T-helper 22 cell (primary cell): ENCODE measurements around the gene GRID2.

ENCODE experiments used
- DNase-seq: peaks from one replicate; pipeline ENCODE4 v3.0.0-alpha.2; 2020; ENCODE audit warnings: low read depth

GRID2 gene

DNA sequence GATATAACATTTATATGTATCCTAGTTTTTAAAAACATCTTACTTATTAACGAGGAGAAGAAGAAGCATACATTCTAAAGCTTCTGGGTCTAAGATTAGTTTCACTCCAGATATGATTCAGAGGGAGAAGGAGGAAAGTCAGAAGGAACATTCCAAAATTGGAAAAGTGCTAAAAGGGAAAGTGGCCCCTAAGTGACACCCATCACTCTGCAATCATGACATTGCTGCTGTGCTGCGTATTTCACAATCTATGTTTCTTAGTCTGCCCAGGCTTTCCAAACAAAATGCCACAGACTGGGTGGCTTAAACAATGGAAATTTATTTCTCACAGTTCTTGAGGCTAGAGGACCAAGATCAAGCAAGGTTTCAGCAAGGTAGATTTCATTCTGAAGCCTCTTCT lies 1452.3 kb downstream of the GRID2 start:
- no peak for DNase-seq

DNA sequence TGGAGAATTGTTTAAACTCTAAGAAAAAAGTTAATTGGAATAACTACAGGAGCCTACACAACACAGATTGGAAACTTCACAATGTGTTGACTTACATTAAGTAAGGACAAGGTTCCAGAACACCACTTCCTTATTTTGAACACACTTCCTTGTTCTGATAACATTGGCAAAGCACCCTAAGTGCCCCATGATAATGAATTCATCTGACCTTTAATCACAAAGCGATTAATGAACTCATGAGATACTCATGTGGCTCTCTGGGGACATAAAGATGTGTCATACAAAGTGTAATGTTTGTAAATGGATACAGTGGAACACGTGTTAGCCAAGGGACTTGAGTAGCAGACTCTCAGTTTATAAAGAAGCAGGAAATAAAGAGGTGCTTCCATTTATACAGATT lies 1455.7 kb downstream of the GRID2 start:
- no peak for DNase-seq

DNA sequence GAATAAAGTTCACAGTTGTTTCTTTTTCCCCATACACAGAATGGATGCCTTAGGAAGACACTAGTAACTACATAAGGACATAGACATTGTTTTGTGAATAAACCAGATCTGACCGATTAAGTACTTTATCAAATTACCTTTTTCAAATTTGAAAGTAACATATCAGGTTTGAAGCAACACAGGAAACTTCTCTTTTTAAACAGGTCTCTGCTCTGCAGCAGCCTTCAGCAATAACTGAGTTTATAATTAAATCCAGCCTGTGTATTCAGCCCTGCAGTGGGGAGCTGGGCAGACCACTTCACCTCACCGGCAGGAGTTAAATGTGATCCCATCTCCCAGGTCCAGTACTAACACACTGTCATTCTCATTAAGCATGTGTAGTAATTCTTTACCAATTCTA lies 1456.5 kb downstream of the GRID2 start:
- no peak for DNase-seq

DNA sequence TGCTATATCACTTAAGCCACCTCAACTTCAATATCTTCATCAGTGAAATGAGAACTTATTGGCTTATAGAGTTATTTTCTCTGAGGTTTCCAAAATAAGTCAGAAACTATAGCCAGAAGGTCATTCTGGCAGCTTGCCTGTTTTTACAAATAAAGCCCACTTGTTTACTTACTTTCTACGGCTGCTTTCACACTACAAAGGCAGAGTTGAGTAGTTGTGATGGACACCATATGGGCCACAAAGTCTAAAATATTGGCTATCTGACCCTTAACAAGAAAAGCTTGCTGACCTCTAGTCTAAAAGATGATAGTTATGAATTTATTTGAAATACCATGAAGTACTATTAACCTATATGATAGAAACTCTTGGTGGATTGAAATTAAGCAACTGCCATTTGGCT lies 1457.5 kb downstream of the GRID2 start:
- DNase-seq = no peak

DNA sequence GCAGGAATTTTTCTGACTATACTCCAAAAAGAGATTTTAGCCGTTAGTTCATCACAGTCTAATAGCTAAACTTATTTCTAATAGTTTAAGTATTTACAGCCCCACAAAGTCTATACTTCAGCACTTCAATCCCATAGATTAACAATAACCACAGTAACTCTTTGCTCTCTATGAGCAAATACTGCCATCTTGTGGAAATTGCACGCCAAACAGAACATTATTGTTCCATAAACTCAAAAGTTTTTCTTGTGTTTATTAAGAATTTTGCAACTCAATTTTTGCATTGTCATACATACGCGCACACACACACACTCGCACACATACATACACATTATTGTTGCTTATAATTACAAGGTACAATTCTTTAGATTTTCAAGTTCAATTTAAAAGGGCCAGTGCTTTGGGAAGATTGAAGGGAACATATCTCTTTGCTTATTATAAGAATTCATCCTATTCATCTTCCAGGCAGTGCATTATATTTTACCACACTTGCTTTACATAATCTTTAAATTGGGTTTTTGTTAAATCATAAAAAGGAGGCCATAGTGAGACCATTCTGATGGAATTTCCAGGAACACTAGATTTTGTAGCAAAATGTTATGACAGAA lies 1461.0 kb downstream of the GRID2 start:
- no peak for DNase-seq

DNA sequence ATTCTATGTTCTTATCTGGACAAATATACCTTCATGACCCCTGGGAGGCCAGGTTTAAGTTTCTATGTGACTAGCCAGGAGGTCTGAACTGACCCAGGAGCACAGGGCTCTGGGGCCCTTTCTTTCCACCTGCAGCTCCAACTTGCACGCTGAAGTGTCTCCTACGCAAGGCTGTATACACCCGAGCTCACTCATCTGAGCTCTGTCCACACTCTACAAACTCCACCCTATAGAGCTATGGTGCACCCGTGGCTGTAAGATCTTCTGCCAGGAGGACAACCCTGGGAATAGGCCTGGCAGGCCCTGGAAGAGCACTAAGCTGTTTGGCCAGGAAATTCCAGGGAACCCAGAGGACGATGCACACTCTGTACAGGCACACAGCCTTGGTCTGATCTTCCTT lies 1464.2 kb downstream of the GRID2 start:
- no peak for DNase-seq

DNA sequence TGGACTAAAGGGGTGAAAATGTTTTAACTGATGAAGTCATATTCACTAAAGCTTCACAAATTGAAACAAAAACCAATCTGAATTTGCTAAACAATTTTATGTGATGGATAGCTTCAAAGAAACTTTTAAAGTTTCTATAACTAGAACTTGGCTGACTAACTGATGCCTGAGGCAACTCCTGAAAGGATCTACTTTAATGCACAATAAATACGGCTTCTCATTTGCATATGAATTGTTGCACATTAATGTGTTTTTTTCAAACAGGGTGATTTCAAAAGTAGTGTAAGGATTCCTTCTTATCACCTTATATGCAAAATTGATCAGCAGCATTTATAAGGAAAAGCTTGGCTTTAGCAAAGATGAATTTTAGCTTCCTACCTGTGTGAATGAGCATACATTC lies 1466.4 kb downstream of the GRID2 start:
- DNase-seq = no peak

DNA sequence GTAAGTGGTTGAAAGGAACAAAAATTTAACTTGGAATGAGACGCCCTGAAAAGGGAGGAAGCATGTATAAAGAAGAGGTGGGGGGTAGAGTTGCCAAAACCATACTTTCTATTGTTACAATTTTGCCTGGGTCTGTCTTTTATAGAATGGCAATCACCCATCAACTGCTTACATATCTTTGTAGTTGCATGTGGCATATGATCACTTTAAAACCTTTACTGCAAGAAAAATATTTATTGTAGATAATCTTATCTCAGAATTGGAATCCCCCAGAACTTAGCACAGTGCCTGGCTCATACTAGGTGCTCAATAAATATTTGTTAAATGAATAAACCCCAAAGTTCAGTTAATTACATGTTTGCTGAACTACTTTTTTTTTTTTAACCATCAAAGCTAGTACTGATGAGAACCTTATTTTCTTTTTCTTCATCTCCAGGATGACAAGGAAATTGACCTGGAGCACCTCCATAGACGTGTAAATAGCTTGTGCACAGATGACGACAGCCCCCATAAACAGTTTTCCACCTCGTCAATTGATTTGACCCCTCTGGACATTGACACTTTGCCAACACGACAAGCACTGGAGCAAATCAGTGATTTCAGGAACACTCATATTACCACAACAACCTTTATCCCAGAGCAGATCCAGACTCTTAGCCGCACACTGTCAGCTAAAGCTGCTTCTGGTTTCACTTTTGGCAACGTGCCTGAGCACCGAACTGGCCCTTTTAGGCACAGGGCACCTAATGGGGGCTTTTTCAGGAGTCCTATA lies 1468.1 kb downstream of the GRID2 start:
- no peak for DNase-seq

DNA sequence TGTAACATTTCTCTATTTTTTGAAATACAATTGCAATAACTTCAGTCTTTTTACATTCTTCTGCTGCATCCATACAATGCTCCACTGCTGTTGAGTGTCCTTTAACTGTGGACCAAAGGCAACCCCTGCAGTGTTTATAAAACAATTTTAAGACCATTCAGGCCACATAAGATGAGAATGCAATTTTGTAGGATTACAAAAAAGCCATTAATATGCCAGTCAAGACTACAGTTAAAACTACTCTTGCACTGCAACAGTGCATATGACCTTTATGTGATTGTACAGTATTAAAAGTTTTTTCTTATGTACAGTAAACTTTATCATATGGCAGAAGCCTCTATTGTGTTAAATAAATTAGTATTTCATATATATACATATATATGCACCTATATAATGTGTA lies 1469.1 kb downstream of the GRID2 start:
- DNase-seq = no peak

DNA sequence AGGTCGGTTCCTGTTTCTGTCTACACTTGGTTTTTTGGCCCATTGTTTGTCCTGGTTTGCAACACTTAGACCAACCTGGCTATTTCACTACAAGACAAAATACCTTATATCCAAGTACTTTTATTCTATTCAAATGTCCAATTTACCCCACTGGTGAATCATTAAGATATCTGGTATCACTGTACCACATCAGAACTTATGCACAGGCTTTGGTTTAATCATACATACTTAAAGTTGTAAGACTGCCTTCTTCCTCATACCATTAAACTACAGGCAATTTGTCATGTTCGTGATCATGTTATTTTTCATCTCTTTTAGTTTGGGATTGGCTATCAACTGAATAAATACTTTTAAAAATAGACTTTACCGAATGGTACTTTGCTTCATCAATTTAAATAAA lies 1471.8 kb downstream of the GRID2 start:
- no peak for DNase-seq

DNA sequence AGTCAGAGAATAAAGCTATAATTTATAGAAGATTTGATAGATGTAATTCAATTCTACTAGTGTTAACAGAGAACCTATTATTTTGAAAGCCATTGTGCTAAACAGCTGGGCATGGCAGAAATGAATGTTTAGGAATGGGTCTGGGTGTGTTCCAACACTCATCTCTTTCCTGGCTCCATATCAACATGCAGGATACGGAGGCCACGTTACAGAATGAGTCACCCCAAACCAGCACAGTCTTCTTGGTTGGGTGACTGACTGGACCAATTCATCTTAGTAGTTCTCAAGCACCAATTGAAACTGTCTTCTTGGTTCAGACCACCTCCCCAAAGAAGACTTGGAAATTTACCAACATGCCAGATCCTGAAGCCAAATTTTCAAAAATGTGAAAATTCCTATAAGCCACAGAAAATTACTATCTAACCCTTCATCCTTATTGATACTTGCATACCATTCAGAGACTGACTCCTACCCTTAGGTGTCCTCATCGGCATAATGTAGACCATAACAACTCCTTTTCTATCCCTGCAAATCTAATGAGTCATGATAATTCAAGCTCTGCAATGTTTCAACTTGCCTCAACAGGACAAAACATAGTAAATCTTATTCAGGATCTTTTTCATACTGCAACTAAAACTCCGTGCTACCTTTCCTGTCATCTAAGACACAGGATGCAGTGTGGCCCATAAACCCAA lies 1472.8 kb downstream of the GRID2 start:
- DNase-seq = no peak

DNA sequence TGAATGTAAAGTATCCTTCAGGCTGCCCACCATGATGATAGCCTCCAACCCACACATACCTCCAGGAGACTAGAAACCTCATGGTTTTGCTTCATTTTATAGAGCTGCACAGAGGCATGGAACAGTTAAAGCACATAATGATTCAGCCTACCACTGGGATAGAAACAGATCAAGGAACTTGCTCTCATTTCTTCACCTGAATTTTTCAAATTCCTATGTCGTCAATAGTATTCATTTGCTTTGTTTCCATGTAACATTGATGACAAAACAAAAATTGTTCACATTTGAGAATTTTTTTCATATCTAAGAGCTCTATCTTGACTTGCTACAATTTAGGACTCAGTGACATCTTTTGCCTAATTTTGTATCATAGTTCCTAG lies 1473.3 kb downstream of the GRID2 start:
- DNase-seq = no peak

DNA sequence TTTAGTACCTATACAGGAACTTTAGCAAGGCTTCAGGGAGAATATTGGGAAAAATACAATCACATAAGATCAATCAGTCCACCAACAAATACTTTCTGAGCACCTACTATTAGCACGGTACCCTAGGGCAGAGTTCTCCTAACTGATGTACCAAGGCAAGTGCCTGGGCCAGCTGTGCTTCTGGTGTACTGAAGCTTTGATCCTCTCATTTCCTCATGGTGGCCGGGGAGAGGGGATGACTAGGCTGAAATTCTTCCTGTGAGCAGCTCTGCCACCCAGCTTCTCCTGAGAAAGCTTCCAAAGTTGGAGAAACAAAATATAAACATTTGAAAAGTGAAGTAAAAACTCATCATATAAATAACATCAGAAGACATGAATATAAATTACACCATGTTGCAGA lies 1475.5 kb downstream of the GRID2 start:
- no peak for DNase-seq

DNA sequence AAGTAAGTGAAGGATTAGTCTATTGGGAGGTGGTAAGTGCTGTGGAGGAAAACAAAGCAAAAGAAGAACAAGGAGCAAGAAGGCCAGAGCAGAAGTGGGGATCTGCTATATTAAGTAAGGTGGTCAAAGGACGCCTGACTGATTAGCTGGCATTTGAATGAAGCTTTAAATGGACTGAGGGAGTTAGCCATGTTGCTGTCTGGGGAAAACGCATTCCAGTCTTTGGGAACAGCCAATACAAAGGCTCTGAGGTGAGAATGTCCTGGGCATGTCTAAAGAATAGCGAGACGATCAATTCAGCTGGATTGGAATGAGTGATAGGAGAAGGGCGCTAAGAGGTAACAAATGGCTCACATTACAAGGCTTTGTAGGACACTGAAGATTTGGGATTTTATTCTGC lies 1476.3 kb downstream of the GRID2 start:
- no peak for DNase-seq

DNA sequence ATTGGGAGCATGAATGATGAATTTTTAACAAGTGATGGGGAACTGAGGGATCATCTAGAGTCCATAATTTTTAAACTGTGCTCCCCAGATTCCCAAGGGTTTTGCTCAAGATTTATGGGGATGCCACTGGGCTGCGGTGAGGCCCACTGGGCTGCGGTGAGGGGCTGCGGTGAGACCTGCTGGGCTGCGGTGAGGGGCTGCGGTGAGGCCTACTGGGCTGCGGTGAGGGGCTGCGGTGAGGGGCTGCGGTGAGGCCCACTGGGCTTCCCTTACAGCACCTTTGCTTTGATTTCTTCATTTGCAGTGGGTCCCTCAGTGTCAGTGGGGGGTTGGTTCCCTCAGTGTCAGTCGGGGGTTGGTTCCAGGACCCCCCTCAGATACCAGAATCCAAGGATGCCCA lies 1477.4 kb downstream of the GRID2 start:
- DNase-seq = no peak

DNA sequence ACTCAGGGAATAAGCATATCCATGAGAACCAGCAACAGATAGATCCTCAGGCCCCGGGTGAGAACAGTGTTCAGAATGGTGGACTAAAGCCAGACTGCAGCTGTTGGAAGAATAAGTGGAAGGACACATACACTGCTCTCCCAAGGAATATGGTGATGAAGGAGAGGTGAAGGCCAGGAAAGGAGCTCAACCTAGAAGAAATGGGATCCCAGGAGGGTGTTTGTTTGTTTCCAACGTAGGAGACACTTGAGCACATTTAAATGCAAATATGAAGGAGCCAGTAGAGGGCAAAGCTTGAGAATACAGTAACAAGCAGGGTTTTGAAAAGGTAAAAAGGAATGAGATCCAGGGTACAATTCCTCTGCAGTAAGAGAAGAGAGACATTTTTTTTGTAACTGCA lies 1482.4 kb downstream of the GRID2 start:
- DNase-seq = no peak

DNA sequence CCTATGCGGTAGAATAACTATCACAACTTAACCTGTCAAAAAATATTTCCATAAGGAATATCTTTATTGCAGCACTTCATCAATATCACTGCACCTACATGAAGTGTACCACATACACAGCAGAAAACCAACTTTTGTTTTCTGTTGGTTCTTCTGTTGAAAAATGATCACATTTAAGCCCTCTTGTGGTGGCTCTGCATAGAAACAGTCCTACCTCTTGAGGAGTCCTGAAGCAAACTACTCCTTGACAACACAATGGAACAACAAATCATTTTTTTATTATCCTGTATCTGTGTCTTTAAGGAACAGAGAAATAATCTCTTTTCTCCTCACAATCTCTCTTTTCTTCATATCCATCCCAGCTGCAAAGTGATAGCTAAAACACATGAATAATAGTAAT lies 1484.9 kb downstream of the GRID2 start:
- no peak for DNase-seq

DNA sequence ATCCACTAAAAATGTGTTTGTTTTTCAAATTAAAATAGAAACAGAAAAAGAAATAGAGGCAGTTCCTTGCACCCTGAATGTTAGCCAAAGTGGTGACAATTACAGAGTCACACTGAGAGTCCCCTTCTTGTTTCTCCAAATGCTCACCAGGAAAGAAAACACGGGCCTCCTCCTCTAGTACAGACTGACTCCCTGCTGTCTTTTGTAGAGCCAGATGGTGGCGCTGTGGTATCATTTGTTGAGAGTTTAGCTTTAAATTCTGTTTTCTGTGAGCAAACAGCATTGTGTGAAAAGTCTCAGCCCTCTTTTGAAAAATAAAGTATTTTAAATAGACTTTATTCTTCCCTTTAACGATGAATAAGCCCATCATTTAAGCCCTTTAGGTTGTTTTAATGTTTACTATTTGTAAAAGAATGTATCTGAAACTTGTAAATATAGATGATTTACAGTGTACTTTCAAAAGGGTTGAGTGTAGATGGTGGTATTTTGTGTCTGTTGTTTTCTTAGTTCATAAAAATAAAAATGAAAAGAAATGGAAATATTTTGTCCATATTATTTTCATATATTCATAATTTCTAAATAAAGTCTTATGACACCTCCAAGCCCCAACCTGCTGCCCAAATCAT lies 1487.9 kb downstream of the GRID2 start:
- no peak for DNase-seq

DNA sequence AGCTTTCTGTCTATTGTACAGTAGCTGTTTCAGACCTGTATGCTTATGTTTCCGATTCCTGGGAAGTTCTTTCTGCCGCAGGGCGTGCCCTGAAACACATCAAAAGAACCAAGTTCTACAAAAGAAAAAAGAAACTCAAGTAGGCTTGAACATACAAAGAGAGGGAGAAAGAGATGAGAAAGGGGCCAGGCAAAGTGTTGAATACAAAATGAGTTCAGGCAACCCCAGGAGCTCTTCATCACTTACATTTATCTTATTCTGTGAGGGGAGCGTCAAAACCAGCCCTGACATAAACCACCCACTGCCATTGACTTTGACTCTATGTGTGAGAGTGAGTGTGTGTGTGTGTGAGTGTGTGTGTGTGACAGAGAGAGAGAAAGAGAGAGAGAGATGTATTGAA lies 1498.3 kb downstream of the GRID2 start:
- DNase-seq = no peak

DNA sequence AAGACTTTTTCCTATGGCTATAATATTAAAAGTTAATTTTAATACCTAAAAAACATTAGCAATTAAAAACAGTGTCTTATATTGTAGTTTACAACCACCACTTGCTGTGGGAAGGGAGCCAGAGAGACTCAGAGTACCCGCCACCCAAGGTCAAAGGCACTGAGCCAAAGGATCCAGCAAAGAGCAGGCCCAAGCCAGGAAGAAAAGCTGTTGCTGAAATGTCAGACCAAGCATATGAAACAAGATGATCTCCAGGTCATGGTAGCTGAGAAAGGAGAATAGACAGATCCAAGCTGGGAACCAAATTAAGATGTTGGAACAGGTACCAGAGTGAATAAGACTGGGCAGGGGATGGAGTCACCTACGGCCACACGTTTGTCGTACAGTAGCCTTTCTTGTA lies 1506.0 kb downstream of the GRID2 start:
- DNase-seq = no peak

DNA sequence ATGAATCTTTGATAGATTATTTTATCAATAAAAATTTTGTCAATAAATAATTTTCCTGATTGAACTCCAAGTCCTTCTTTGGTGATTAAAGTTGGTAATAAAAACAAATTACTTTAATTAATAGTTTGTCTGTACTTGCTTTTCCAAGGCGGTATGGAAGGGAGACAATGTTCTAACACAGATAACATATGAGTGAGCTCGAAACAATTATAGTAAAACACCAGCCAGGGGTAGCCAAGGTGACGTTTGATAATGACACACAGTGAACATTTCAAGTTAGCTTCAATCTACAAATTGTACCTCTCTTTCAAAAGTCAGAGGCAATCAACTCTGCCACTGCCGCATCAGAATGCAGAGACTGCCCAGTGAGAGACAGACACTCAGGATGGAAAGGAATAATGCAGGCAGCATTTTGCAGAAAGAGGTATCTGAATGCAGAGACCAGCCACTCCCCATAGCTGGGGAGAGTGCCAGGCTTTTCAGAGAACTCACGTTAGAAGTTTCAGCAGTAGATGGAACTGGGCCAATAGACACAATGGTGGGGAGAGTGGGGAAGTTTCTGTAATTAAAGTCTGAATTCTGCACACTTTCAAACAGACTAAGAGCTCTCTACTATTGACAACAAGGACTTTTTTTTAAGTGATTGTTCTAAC lies 1506.7 kb downstream of the GRID2 start:
- DNase-seq = no peak

DNA sequence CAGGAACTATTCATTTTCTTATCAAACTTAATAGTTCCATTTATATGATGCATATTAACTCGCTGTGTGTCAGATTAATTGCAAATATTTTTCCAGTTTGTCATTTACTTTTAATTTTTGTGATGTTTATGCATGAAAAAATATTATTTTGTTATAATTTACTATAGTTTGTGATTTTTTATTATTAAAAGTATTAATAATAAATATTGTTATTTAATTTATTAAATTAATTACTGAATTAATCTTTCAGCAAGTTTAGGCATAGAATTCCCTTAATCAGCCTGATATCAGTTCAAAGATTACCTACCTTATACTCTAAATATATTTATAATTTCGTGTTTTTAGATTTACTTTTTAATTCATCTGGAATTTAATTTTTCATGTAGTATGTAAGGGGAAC lies 1509.3 kb downstream of the GRID2 start:
- DNase-seq = no peak

DNA sequence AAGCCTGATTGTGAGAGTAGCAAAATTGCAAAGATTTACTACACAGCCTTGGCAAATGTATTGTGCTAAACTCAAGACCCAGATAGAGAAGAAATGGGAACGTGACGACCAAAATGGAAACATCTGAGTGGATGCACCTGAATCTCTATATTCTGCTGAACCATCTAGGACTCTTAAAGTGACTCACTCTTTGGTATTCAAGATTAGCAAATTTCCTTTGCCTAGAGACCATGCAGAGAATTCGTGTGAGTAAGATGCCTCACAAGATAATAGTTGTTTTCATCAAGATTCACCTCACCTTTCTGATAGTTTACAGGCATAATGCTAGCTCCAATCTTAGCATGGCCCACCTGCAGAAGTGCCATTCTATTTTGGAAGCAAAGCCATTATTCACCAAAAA lies 1510.4 kb downstream of the GRID2 start:
- no peak for DNase-seq
